NT2/D1 (cell line): ENCODE data around the gene KRT17.

Experiments
- SUZ12 ChIP-seq: IDR thresholded peaks from 2 replicates; pipeline ENCODE4 v1.6.1; 2011; ENCODE audit not compliant: insufficient read length, insufficient read depth; ENCODE audit errors: extremely low read depth
- YY1 ChIP-seq: IDR thresholded peaks from 2 replicates; pipeline ENCODE4 v1.6.1; 2011; ENCODE audit not compliant: insufficient read length, insufficient read depth
- ZNF274 ChIP-seq: IDR thresholded peaks from 2 replicates; pipeline ENCODE4 v1.6.1; 2011; ENCODE audit warnings: mild to moderate bottlenecking, low read depth, low read length

- no peak for TF ChIP-seq ZNF274
- no peak for TF ChIP-seq YY1
- TF ChIP-seq SUZ12, result no peak
These were observed 4.9 kb upstream of the KRT17 start for GRCh38 chr17:41629316-41629715.
